D721Med (cell line): Measurements from ENCODE around the gene SLC46A1.

ENCODE experiments used
- DNase-seq: peaks from one replicate; pipeline ENCODE4 v3.0.0; 2011; ENCODE audit warnings: low spot score; ENCODE audit not compliant: insufficient read length
- FAIRE-seq: peaks from 2 replicates; lab custom pipeline; 2011; peaks lifted over from hg19 to GRCh38; lab: Jason Lieb, UNC
- CTCF ChIP-seq: IDR thresholded peaks from 2 replicates; pipeline ENCODE4 v1.5.1; 2012; ENCODE audit warnings: mild to moderate bottlenecking, control low read depth; ENCODE audit not compliant: insufficient read depth; ENCODE audit errors: missing control alignments

SLC46A1 gene

GRCh38 chr17:28412099-28412498 lies 6.1 kb upstream of the SLC46A1 start:
- DNase-seq, result no peak
- TF ChIP-seq CTCF, result no peak
- no peak for FAIRE-seq

DNA sequence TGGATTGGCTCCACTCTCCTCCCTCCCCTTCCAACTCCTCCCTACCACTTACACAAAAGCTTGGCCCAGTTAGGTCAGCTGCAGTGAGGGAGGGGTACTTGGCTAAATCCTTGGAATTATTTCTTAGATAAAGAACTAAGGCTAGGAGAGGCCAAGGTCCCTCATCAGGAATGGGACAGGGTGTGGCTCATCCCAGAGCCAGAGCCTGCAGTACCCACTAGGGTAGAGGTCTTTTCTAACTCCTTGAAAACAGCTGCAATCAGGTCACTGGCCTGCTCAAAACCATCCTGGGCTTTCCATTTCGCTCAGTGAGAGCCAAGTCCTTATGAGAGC lies 1.9 kb upstream of the SLC46A1 start:
- no peak for DNase-seq
- TF ChIP-seq CTCF, result no peak
- FAIRE-seq, result no peak

- DNase-seq, result no peak
- FAIRE-seq, result no peak
- peak; percentile 21 for TF ChIP-seq CTCF
Observed at GRCh38 chr17:28407130-28407973, 1.3 kb upstream of the SLC46A1 start.

GRCh38 chr17:28406473-28406814 lies 432 bp upstream of the SLC46A1 start:
- no peak for TF ChIP-seq CTCF
- no peak for FAIRE-seq
- DNase-seq, result no peak

DNA sequence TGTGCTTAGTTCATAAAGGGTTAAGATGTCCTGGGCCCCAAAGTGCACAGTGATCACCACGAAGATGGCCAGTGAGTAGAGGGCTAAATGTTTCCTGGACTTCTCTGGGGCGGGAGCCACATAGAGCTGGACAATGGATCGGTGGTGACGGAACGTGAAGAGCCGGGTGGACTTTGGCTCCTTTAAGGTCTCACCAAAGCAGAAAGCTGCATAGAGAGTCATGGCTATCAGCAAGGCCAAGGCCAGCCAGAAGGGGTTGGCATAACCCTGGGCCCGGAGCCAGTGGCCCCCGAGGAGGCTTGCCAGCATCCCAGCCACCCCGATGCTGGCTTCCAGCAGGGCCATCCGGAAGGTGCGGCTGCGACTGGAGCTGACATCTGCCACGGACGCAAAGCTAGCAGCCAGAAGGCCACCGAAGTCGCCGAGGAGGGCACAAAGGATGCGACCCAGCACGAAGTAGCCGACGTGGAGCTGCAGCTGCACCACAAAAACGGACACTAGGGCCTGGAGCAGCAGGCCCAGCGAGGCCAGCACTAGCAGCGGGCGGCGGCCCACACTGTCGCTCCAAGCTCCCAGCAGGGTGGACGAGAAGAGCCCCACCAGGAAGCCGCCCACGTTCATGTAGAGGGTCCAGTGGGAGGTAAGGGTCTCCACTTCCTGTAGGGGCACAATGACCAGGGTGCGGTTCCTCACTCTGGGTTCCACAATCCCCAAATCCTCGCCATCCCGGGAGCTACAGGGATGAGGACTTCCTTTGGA lies 1.0 kb downstream of the SLC46A1 start:
- no peak for DNase-seq
- FAIRE-seq, result no peak
- no peak for TF ChIP-seq CTCF

- no peak for TF ChIP-seq CTCF
- FAIRE-seq (no peak), DNase-seq (no peak)
Observed at GRCh38 chr17:28404461-28404811, 1.6 kb downstream of the SLC46A1 start.

- DNase-seq (no peak), FAIRE-seq (no peak)
- TF ChIP-seq CTCF, result no peak
Observed at GRCh38 chr17:28404007-28404406, 2.0 kb downstream of the SLC46A1 start.
